HG03342 (cell line): Measurements from ENCODE around the gene ACAT2.
"Not testable (repeated sequence)": the region's sequence is repeated elsewhere in the genome, so short reads cannot be mapped to it uniquely, and the experiment has no call there.

Source experiments
- ATAC-seq: cut with Tn5 transposase; IDR thresholded peaks from one replicate; pipeline ENCODE4 v1.9.1; 2021; ENCODE audit warnings: mild to moderate bottlenecking, moderate library complexity; ENCODE audit not compliant: unreplicated experiment

The ACAT2 gene

DNA sequence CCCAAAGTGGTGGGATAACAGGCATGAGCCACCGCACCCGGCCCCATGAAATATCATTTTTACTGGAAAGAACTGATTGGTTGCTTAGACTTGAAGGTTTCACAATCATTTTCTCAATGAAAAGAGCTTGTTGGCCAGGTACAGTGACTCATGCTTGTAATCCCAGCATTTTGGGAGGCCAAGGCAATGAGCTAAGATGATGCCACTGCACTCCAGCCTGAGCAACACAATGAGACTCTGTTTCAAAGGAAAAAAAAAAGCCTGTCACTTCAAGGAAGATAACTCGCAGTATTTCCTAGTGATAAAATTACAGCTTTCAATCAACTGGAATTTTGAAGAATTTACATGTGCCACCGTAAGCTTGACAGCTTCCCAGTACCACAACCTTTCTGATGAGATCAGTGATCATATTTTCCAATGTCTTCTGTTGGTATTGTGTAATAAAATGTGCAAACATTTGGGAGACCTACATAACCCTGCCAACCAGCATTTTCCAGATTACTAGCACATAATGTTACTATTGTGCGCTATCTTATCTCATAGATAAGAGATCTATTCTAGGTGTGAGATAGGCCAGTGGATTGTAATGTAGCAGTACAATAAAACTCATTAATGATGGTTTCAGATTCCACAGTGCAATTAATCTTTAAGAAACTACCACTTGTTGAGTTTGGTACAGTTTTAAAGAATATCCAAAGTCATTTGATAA is 45.5 kb downstream of the ACAT2 start:
- ATAC-seq: no peak

DNA sequence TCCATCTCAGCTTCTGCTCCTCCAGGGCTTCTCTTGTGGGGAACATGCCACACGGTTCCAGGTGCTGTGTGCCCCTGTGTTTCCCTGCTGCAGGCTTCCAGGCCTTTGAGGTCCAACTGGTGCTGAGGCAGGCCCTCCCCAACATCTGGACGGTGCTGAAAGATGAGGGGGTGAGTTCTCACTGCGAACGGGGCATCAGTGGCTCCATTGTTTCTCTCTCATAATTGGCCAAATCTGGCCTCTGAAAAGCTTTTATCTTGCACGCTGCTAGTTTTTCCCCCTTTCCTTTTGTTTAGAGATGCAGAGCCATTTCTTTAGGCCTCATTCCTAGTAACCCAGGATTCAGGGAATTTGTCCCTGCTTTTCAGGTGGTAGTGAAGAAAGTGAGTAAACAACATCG is 46.8 kb downstream of the ACAT2 start:
- ATAC-seq: no peak

DNA sequence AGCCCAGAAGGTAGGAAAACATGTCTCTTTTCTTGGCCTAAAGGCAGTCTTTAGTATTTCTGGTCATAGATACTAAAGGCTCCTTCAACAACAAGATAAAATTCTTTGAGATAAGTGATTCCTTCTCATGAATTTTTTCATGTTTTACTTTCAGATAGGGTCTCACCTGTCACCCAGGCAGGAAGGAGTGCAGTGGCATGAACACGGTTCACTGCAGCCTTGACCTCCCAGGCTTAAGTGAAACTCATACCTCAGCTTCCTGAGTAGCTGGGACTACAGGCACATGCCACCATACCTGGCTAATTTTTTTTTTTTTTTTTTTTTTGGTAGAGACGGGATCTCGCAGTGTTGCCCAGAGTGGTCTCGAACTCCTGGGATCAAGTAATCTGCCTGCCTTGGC is 47.3 kb downstream of the ACAT2 start:
- no peak for ATAC-seq

DNA sequence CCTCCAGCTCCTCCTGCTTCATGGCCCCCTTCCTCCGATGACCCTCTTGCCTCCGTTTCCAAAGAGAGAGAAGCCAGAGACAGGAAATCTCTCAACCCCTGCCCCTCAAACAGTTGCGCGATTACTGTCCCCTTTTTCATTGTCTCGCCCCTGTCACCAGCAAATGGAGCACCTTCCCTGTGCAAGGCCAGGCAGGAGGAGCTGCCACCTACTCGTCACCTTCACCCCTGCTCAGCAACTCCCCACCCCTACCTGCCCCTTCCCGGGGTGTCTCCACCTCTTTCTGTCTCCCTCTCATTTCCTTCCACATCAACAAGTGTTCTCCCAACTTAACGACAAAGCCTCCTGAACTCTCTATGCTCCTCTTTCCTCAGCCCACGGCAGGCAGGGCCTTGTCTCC is 51.9 kb downstream of the ACAT2 start:
- no peak for ATAC-seq

GRCh38 chr6:159815410-159815809 is 53.6 kb downstream of the ACAT2 start:
- no peak for ATAC-seq

GRCh38 chr6:159816775-159817174 is 54.9 kb downstream of the ACAT2 start:
- ATAC-seq: not testable (repeated sequence)

GRCh38 chr6:159817951-159818739 is 56.3 kb downstream of the ACAT2 start:
- ATAC-seq: no peak

DNA sequence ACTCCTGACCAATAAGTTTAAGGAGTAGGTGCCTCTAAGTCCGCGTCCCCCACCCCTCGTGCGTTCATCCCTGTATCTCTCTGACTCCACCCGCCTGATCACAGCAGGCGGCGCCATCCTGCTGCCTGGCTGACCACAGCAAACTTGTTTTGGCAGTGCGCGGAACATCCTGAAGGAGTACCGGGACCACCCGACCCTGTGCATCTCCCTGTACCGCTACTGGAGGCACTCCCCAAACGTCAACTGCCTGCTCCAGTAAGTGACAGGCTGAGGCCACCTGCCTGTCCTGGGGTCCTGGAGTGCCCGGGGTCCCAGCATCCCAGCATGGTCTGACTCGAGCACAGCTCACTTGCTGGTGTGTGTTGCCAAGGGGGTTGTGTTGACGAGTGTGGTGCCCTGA is 57.3 kb downstream of the ACAT2 start:
- ATAC-seq: no peak

- ATAC-seq: no peak
Measured at GRCh38 chr6:159819932-159820640, 58.2 kb downstream of the ACAT2 start.

DNA sequence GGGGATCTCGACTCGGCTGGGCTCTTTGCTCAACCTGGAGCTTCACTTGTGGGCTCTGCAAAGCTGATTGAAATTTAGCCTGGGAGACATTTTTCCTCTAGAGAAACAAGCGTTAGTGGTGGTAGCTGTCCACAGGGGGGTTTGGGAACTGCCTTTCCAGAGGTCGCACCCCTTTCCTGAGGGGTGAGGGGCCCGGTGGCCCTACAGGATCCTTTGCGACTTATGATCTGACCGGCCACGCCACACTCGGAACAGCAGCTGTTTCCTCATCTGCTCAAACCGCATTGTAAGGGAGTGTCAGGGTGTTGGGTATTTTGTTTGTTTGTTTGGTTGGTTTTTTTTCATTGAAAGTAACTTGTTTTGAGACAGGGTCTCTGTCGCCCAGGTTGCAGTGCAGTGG is 59.3 kb downstream of the ACAT2 start:
- ATAC-seq: no peak

GRCh38 chr6:159821726-159822125 is 59.9 kb downstream of the ACAT2 start:
- ATAC-seq: no peak

DNA sequence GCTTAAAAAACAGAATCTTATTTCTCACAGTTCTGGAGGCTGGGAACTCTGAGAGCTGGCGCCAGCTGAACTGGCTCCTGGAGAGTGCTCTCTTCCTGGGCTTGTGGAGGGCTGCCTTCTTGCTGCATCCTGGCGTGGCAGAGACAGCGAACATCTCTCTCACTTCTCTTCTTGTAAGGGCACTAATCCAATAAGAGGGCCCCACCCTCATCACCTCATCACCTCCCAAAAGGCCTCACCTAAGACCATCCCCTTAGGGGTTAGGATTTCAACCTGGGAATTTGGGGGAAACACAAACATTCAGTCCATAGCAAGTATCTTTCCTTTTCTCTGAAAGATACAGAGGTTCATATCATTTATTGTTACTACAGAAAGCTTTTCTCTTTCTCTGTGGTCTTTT is 62.1 kb downstream of the ACAT2 start:
- ATAC-seq: no peak

GRCh38 chr6:159824690-159825089 is 62.8 kb downstream of the ACAT2 start:
- not testable (repeated sequence) for ATAC-seq

DNA sequence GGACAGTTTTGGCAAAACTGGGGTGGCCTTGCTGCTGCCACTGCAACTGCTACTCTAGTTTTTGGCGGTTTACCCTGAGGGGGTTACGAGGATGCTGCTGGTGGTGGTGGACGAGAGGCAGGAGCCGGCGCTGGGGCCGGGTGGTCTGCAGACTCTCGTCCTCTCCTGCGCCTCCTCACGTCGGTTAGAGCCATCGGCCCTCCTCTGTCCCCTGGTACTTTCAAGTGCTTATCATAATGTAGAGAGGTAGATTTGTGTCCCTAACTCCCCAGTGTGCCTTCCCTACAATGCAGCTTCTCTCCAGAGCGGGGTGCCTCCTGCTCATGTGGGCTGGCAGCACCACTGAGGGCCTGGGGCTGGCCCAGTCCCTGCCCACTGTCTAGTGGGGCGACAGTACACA is 64.2 kb downstream of the ACAT2 start:
- no peak for ATAC-seq

GRCh38 chr6:159826968-159827647 is 65.3 kb downstream of the ACAT2 start:
- no peak for ATAC-seq

DNA sequence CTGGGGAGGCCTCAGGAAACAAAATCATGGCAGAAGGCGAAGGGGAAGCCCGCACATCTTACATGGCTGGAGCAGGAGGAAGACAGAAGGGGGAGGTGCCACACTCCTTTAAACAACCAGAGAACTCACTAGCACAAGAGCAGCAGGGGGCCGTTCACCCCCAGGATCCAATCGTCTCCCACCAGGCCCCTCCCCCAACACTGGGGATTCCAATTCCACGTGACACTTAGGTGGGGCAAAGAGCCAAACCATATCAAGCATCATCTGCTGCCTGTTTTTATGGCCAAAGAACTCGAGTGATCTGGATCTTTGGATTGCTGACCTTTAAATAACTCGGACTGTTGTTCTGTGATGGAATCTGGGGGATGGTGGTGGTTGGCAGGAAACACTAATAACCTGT is 66.2 kb downstream of the ACAT2 start:
- ATAC-seq: no peak
